GM21529 (cell line): ENCODE measurements around the gene PHACTR1.

Experiments
- ATAC-seq: cut with Tn5 transposase; IDR thresholded peaks from one replicate; pipeline ENCODE4 v1.9.1; 2021; ENCODE audit not compliant: unreplicated experiment

Gene PHACTR1

DNA sequence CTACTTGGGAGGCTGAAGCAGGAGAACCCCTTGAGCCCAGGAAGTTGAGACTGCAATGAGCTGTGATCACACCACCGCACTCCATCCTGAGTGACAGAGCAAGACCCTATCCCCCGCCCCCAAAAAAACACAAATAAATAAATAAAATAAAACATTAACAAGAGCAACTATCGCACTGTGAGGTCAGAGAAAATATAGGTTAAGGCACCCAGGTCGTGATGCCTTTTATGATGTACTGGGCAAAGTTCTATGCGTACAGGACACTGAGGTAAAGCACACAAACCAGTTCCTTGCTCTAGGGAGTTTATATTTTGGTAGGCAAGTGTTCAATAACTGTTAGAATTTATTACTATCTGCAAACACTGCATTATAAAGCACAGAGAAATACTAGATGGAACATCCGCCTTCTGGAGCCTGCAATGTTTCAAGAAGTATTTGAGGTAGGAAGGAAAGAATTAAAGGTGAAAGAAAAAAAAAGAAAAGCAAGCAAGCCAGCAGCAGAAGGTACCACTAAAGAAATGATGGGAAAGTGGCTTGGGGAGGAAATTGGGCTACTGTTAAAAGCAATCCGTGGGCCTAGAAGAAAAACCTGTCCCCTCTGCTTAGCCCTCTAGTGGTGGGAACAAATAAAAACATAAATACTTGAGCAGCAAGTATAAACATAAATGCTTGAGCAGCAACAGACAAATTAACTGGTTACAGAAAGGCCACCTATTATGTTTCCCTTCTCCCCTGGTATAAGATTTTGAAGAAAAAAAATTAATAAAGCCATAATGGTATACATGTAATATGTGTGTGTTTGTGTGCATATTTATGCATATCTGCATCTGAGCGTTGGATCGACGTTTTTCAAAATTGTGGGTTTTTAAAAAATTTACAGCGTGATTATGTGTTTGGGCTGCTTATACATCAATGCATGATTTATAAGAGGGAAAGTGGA, 128.0 kb downstream of the PHACTR1 start:
- ATAC-seq: no peak

DNA sequence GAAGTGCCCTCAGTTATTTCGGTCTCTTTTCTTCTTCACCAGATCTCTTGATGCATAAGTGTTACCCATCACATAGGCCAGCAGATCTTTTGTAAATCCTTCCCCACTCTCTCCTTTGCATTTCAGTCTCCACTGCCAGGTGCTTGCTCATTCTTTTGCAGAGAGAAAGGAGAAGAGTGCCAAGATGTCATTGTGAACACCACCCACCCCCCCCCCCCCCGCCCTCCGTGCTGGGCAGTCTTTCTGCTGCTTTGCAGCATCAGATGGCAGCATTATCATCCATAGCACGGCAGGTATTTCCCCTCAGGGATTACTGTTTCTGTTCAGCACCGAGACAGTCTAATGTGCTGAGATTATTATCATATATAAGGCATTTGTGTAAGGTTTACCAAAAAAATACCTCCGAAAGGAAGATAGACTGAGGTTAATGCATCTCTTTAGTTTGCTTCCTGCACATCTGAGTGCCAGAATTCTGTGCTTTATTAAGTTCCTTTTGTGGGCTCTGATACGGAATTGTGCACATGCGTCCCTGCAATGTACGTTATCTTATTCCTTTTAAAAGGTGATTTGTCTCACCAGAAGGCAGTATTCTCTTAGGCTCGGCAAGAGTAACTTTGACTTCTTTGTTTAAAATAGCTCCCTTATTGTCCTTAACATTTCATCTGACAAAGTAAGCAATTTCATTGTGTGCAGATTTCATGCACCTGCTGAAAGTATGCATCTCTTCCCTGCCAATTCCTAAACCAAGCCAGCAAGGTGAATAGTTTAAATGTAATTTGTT, 128.8 kb downstream of the PHACTR1 start:
- no peak for ATAC-seq

DNA sequence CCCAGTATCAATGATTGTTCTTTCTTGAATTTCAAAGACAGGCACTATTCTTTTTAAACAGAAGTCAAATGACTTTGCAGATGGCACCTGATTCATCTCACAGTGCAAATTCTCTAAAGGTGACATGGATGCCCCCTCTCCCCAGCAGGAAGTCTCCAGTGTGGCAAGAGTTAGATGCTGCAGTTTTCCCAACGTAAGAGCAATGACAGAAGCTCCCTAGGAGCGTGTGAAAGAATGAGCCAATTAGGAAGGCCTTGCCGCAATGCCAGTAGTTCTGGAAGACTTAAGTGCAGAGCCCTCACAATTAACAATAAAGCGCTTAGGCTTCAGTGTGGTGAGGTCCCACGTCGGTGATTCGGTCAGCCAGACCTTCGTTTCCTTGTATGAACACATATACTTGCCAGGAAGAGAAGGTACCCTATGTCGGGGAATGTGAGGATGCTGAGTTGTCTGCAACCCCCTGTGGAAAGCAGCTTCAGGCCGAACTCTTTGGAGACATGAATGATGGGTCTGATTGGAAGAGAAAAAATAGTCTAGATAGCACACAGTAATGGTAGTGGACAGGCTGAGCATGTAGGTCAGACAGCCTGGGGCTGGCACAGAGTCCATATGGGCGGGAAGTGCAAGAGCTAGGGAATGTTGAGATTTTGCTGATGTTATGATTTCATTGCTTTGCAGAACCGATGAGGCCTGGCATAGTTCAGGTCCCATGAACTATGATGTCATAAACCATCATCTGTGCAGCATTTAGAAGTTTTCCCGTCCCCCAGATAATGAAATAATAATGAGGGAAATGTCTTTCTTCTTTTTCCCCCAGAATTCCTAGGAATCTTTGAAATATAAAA, 132.6 kb downstream of the PHACTR1 start:
- no peak for ATAC-seq

DNA sequence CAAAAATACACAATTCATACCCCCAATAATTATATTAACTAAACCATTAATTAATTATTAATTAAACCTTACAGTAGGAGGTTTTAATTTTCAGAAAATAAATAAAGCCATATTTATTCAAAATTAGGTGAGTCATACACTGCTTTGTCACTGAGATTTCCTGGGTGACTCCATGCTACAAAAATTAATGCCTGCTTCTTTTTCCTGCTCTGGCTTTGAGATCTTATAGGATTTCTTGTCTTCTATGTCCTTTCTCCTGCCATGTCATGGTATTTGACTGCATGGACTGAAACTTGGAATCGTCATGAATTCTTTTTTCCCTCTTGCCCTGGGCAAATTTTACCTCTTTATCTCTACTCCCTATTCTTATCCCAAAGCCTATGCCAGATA, 133.2 kb downstream of the PHACTR1 start:
- ATAC-seq: no peak

DNA sequence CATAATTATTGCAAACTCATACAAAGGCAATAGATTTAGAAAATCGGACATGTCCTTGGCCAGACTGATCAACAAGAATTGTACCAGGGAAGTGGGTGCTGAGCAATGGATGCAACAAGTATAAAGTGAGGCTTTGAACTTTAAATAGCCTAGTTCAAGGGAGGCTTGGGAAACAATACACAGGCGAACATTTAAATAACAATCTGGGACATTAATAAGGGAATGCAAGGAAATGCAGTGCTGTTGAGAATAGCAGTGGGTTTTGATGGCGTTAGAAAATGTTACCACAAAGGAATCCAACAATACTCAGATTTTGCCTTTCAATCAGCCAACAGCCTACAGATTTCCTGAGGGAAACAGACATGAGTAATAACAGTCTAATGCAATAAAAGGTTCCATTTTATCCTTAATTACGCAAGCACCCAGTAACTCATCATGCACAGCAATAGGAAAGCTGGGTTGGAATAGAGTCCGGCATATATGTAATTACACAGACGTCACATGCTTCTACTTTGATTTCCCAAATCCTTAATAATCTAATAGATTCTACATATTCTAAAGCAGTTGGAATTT, 134.6 kb downstream of the PHACTR1 start:
- ATAC-seq: no peak

DNA sequence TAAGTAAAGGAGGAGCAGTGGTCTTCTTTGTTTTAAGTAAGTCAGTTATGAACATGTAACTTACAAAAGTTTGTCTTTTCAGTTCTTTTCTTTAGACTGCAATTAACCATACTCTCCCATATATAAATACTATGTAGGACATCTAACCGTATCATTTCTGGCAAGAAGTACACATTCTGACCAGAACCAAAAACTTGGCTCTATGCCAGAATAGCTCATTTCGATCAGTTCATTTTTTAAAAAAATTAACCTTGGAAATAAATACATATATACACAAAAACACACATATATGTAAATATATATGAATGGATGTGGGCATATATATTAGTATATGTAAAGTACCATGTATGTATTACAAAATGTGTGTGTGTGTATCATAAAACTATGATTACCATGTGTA, 145.0 kb downstream of the PHACTR1 start:
- no peak for ATAC-seq

DNA sequence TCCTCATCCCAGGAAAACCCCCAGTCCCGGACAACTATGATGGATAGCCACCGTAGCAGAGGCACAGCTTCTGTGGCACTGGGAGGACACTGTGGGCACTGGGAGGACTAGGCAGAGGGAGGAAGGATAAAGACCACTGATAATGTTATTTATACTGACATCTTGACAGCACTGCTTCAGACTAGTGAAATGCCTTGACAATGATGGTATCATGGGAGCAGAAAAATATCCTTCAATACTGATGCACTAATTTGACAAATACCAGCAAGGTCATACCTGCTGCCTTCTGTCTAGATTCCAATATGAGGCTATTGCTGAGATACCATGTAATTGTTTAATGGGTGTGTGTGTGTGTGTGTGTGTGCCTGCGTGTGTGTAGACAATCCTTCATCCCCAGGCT, 148.6 kb downstream of the PHACTR1 start:
- ATAC-seq: no peak

DNA sequence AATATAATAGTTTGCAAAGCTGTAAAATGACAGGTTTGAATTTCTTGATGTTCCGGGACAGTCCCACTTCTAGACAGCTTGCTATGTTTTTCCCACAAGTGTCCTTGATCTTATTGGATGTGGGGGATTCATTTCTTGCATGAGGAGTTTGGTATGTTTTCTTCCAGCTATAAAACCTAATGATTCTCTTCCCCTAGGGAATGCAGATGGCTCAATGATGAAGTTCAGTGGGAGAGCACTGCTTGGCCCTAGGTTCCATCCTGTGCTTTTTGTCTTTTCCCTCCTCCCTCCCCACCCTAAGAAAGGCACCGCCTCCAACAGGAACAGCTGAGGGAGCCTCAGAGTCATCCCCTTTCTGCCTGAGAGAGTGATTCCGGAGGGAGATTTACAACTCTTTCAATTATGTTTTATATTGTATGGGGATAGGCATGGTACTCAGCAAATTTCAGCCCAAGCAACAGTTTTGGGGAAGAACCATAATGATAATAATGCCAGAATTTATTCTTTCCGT, 149.2 kb downstream of the PHACTR1 start:
- no peak for ATAC-seq

DNA sequence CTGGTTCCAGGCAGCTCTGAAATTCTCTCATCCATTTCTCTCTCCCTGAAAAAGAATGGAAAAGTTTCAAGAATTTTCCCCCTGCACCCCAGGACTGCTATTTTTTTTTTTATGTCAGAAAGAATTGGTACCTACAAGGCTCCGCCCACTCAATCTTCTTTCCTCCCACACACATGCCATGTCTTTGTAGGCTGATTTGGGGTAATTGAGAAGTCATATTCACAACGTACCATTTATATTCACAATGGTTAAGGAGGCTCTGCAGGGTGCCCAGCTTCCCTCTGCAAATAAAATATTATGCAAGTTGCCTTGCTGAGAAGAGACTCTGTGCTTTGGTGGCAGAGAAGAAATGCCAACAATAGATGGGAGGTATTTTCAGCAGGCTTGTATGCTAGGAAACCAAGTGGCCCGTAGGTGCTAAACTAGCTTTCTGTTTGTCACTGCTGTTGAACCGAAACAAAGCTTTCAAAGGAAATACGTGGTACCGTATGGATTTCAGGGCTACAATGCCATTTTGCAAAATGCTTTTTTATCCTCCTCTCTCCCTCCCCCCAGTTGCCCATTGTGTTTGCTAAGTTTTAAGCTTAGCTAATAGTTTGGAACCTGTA, 150.0 kb downstream of the PHACTR1 start:
- no peak for ATAC-seq

DNA sequence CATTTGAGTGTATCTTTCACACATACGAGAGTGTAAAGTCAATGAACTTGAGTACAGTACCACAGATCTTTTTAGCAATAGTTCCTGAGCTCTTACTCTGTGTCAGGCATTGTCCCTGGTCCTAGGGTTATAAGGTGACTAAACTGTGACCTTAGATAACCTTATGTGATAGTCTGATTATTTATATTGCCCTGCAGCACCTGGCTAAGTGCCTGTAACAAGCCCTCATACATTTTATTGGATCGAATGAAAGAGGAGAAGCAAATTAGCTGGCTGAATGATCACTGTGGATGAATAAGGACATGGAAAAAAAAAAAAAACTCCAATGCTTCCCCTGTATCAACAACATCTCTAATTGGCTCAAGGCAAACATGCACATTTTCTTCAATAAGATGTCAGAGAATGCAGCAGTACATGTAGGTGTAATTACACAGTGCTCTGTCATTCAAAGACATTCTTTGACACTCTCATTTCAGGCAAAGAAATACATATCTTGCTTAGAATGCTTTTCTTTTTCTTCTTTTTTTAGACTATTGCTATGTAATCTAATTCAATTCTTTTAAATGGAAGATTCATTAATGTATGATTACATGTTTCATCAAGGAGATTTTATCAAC, 153.4 kb downstream of the PHACTR1 start:
- no peak for ATAC-seq

DNA sequence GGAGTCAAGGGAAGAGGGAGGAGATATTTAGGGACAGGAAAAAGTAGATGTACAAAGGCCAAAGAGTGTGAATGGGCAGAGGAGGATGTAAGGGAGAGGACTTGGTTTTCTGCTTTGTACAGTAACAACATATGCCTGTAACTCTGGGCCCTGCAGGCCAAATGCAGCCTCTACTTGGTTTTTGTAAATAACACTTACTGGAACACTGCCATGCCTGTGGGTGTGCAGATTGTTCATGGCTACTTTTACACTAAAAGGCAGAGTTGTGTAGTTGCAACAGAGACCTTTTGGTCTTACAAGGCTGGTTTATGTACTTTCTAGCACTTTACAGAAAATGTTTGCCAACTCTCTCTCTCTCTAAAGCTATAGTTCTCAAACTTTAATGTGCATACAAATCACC, 157.1 kb downstream of the PHACTR1 start:
- no peak for ATAC-seq

DNA sequence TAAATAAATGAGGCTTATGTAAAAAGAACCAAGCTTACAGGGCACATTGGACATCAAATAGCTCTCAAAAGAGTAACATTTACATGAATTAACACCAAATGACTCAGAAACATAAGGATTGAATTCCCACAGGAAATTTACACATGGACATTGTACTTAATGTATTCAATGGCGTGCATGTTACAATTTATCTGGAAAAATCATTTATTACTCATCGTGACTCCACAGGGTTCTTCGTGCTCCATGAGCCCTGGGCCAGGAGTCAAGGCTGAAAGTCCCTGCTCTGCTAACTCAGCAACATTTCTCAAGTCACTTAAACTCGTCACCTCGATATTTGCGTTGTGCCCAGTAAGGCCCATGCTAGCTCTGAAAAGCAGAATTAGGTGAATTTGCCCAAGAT, 158.5 kb downstream of the PHACTR1 start:
- ATAC-seq: no peak

DNA sequence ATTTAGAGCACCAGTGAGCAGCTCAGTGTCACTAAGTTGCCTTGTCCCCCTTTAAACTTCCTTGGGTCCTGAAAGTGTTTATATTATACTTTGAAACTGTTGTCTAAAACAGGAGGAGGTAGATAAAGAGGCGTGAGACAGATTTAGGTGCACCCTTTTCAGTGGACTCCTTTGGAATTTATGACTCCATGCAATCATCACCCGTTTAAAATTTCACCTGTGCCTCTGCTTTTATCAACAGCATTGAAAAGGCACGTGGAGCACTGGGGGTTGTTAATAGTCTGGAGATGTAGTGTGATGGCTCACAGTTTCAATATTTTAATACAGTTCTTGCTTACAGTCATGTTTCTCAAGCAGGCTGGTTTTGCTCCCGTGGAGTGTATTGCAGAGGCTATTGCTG, 162.2 kb downstream of the PHACTR1 start:
- no peak for ATAC-seq

DNA sequence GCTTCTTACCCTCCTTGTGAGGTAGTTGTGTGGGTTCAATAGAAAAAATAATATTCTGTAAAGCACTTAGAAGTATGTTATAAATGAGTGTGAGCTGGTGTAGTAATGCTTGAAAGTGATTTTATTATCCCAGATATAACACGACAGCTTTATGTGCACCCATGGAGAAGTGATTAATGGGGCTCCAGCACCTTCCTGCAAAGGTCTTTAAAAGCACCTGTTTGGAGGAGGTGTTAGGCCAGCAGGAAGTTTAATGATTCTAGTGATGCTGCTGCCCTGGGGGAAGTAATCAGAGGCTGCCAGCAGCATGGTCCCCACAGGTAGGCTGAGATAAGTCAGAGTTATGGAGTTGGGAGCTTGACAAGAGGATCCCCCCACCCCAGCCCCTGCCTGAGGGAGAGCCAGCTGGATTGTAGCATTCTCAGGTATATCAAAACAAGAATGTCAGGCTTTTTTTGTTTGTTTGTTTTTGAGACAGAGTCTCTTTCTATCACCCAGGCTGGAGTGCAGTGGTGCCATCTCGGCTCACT, 166.3 kb downstream of the PHACTR1 start:
- ATAC-seq: no peak

DNA sequence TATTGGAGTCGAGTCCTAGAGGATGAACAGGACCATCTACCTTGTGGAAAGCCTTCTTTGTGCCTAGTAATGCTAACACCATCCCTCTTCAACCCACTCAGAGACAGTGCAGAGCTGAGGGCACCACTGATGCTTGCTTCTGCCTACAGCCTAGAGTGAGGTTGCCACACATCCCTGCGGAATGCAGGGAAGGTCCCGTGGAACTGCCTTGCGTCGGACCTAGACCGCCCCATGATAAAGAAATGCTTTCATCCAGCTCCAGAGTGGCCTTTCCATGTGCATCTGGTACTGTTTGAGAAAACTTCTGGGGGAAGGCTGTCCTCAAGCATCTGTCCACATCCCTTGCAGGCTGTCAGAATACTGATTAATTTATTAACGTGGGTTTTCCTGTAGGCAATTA, 168.4 kb downstream of the PHACTR1 start:
- no peak for ATAC-seq

DNA sequence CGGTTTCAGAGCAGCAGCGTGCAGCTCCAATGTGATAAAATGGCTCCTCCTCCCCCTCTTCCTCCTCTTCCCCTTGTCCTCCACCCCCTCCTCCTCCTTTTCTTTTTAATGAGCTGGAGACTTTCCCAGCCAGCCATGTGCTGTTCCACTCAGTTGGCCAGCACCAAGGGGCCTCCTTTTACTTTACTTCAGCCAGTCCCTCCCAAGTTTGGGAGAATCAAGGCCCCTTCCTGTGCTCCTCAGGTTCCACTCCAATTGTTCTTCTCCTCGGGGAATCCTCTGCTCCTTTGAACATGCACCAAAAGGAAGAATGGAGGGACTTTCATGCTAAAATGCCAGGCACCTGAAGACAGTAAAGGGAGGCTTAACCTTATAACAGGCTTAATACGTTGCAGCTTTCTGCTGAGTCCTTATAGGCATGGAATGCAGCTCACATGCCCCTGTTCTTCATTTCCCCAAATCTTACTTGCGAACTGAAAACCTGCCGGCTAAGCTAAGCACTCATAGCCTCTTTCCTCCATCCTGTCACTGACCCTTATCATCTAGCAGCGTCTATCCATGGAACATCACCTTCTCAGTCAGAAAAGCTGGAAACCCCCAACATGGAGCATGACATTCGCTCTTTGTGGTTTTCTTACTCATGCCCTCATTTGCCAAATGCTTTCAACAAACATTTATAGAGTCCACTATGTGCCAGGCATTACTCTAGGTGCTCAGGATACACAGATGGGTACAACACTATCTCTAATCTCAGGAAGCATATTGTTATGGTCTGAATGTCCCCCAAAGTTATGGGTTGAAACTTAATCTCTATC, 170.6 kb downstream of the PHACTR1 start:
- ATAC-seq: no peak

DNA sequence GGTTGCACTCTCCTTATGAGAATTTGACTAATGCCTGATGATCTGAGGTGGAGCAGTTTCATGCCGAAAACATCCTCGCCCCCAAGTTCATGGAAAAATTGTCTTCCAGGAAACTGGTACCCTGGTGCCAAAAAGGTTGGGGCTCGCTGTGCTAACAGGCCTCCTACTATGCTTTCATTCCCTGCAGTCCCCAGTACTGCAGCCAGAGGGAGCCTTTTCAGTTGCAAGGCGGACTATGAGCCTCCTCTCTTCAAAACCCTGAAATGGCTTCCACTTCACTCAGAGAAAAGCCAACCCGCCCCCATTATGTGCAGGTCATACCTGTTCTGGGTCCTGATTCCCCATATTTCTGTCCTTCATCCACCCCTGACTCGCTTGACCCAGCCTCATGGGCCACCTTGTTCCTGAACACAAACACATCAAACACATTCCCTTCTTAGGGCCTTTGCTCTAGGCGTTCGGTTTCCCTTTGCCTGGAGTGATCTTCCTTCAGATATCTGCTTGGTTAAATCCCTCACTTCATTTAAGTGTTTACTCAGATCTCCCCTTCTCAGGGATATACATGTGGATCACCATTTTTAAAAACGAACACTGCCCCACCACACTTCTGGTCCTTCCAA, 173.7 kb downstream of the PHACTR1 start:
- ATAC-seq: no peak

DNA sequence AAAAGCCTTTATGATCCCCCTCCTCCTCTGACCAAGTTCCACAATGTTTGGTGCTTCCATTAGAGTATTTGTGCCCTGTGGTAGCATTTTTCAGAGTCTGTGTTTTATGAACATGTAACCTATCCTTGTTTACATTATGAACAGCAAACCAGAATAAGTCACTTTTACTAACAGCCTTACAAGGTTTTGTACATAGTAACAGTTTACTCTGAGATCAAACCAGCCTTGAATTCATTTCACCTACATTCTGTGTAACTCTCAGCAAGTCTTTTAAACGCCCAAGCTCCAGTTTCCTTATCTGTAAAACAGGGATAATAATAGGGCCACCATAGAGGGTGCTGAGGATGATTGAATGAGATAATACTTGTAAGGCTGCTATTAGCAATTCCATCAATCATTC, 175.0 kb downstream of the PHACTR1 start:
- no peak for ATAC-seq
